GM08714 (cell line): ENCODE results near the gene LRP2.
"Not testable (repeated sequence)": the region's sequence is repeated elsewhere in the genome, so short reads cannot be mapped to it uniquely, and the experiment has no call there.

ENCODE experiments used
- H3K4me3 ChIP-seq: fragments of 200-500 bp; sonication (Bioruptor generic); 2 replicates; pipeline ENCODE4 v1.5.1; 2014; ENCODE audit warnings: mild to moderate bottlenecking, low read length, inconsistent platforms
- ZNF274 ChIP-seq: IDR thresholded peaks from 2 replicates; pipeline ENCODE4 v1.6.1; 2012; ENCODE audit warnings: mild to moderate bottlenecking, low read depth, low read length

The LRP2 gene

GRCh38 chr2:169329688-169330554 lies 32.4 kb downstream of the LRP2 start:
- TF ChIP-seq ZNF274 = no peak
- no peak overlapping the region for H3K4me3 ChIP-seq

- no peak for TF ChIP-seq ZNF274
- no peak overlapping the region for H3K4me3 ChIP-seq
Measured at GRCh38 chr2:169328785-169329184, 33.5 kb downstream of the LRP2 start.

- not testable (repeated sequence) for H3K4me3 ChIP-seq
Measured at GRCh38 chr2:169327837-169328236, 34.5 kb downstream of the LRP2 start.

- not testable (repeated sequence) for H3K4me3 ChIP-seq
Measured at GRCh38 chr2:169325886-169326285, 36.4 kb downstream of the LRP2 start.

- TF ChIP-seq ZNF274 = no peak
- no peak overlapping the region for H3K4me3 ChIP-seq
Measured at GRCh38 chr2:169324581-169325260, 37.6 kb downstream of the LRP2 start.

GRCh38 chr2:169323841-169324240 lies 38.5 kb downstream of the LRP2 start:
- TF ChIP-seq ZNF274 = no peak

GRCh38 chr2:169320561-169320960 lies 41.8 kb downstream of the LRP2 start:
- TF ChIP-seq ZNF274 = no peak
- H3K4me3 ChIP-seq = no peak overlapping the region

More at GRCh38 chr2:169323841-169324240, 38.5 kb downstream of the LRP2 start:
- no peak overlapping the region for H3K4me3 ChIP-seq

- TF ChIP-seq ZNF274 = no peak
- H3K4me3 ChIP-seq = no peak overlapping the region
Measured at GRCh38 chr2:169315357-169315756, 47.0 kb downstream of the LRP2 start.

- H3K4me3 ChIP-seq = not testable (repeated sequence)
Measured at GRCh38 chr2:169308349-169308748, 54.0 kb downstream of the LRP2 start.

GRCh38 chr2:169304689-169305088 lies 57.6 kb downstream of the LRP2 start:
- not testable (repeated sequence) for H3K4me3 ChIP-seq

- TF ChIP-seq ZNF274 = no peak
- H3K4me3 ChIP-seq = no peak overlapping the region
Measured at GRCh38 chr2:169303579-169304305, 58.6 kb downstream of the LRP2 start.

- H3K4me3 ChIP-seq = no peak overlapping the region
- TF ChIP-seq ZNF274 = no peak
Measured at GRCh38 chr2:169302364-169302763, 60.0 kb downstream of the LRP2 start.

- H3K4me3 ChIP-seq = no peak overlapping the region
Measured at GRCh38 chr2:169301596-169302335, 60.6 kb downstream of the LRP2 start.

More at GRCh38 chr2:169301596-169302335, 60.6 kb downstream of the LRP2 start:
- no peak for TF ChIP-seq ZNF274
